ENCODE measurements around the gene RASGRP4.

The RASGRP4 gene

DNA sequence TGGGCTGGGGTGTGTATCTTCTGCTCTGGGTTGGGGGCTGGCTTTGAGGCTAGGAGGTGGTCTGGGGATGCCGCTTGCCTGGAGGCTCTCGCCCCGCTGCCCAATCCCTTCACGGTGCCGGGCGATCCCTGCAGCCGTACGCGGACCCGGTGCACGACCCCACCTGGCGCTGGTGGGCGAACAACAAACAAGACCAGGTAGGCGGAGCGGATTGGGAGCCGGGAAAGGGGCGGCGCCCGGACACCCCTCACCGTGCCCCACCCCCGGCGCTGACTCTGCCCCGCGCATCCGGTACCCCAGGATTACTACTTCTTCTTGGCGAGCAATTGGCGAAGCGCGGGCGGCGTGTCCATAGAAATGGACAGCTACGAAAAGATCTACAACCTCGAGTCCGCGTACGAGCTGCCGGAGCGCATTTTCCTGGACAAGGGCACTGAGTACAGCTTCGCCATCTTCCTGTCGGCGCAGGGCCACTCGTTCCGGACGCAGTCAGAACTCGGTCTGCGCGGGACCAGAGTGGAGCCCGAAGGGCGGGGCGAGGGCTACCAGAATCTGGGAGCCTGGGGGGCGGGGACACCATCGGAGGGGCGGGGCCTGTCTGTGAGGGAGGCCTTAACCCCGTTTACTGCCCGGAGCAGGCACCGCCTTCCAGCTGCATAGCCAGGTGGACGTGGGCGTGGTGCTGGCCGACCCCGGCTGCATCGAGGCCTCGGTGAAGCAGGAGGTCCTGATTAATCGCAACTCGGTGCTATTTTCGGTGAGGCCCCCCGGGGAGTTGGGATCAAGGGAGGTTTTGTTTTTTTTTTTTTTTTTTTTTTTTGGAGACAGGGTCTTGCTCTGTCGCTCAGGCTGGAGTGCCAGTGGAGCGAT, 63.7 kb downstream of the RASGRP4 start (continued):
- TF ChIP-seq MYNN (tag by site-specific recombination; IDR thresholded peaks at IDR 0.05; ENCODE audit: borderline replicate concordance) (0 out of 2 replicates have a peak, but pooled peaks have one; percentile 41), ZNF530 (tag by site-specific recombination; IDR thresholded peaks at IDR 0.05; ENCODE audit: low read depth) (no peak), TCF7L2 (IDR thresholded peaks at IDR 0.05; ENCODE audit: borderline replicate concordance, low read depth, low read length) (no peak), GLIS1 (tag by site-specific recombination; IDR thresholded peaks at IDR 0.05) (peak; percentile 93), ZNF37A (tag by site-specific recombination; IDR thresholded peaks at IDR 0.05) (no peak), ZNF112 (tag by site-specific recombination; IDR thresholded peaks at IDR 0.05) (no peak), ZNF175 (tag by site-specific recombination; IDR thresholded peaks at IDR 0.05) (no peak), ZNF785 (tag by site-specific recombination; IDR thresholded peaks at IDR 0.05) (no peak), SETDB1 (IDR thresholded peaks at IDR 0.05; ENCODE audit: insufficient read length, low read length) (no peak), ZFP69B (tag by site-specific recombination; IDR thresholded peaks at IDR 0.05) (peak; percentile 75), GLI2 (tag by site-specific recombination; IDR thresholded peaks at IDR 0.05; ENCODE audit: borderline replicate concordance, low read depth) (no peak), ZNF221 (tag by site-specific recombination; IDR thresholded peaks at IDR 0.05; ENCODE audit: borderline replicate concordance) (no peak), ZNF701 (tag by site-specific recombination; IDR thresholded peaks at IDR 0.05) (no peak), ZNF174 (tag by site-specific recombination; IDR thresholded peaks at IDR 0.05) (no peak), ZNF48 (tag by site-specific recombination; IDR thresholded peaks at IDR 0.05) (no peak), REPIN1 (tag by site-specific recombination; IDR thresholded peaks at IDR 0.05; ENCODE audit: low read depth) (no peak), ZSCAN30 (tag by site-specific recombination; IDR thresholded peaks at IDR 0.05) (0 out of 2 replicates have a peak, but pooled peaks have one; percentile 28), ZNF654 (tag by site-specific recombination; IDR thresholded peaks at IDR 0.05; ENCODE audit: low read depth) (no peak), ZNF16 (tag by site-specific recombination; IDR thresholded peaks at IDR 0.05; ENCODE audit: low read depth) (no peak), ZNF239 (tag by site-specific recombination; IDR thresholded peaks at IDR 0.05) (no peak), ZNF514 (tag by site-specific recombination; IDR thresholded peaks at IDR 0.05) (no peak), RBAK (tag by site-specific recombination; IDR thresholded peaks at IDR 0.05) (no peak), BCL11B (tag by site-specific recombination; IDR thresholded peaks at IDR 0.05; ENCODE audit: low read depth) (no peak; the same call in 1 of the 2 replicates), ZFP3 (tag by site-specific recombination; IDR thresholded peaks at IDR 0.05; ENCODE audit: low read depth) (no peak)
- TF ChIP-seq, protein P1, sequence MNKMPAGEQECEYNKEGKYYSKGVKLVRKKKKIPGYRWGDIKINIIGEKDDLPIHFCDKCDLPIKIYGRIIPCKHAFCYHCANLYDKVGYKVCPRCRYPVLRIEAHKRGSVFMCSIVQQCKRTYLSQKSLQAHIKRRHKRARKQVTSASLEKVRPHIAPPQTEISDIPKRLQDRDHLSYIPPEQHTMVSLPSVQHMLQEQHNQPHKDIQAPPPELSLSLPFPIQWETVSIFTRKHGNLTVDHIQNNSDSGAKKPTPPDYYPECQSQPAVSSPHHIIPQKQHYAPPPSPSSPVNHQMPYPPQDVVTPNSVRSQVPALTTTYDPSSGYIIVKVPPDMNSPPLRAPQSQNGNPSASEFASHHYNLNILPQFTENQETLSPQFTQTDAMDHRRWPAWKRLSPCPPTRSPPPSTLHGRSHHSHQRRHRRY (tag by site-specific recombination; IDR thresholded peaks at IDR 0.05): no peak
- TF ChIP-seq, protein P2, sequence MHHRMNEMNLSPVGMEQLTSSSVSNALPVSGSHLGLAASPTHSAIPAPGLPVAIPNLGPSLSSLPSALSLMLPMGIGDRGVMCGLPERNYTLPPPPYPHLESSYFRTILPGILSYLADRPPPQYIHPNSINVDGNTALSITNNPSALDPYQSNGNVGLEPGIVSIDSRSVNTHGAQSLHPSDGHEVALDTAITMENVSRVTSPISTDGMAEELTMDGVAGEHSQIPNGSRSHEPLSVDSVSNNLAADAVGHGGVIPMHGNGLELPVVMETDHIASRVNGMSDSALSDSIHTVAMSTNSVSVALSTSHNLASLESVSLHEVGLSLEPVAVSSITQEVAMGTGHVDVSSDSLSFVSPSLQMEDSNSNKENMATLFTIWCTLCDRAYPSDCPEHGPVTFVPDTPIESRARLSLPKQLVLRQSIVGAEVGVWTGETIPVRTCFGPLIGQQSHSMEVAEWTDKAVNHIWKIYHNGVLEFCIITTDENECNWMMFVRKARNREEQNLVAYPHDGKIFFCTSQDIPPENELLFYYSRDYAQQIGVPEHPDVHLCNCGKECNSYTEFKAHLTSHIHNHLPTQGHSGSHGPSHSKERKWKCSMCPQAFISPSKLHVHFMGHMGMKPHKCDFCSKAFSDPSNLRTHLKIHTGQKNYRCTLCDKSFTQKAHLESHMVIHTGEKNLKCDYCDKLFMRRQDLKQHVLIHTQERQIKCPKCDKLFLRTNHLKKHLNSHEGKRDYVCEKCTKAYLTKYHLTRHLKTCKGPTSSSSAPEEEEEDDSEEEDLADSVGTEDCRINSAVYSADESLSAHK (tag by site-specific recombination; IDR thresholded peaks at IDR 0.05): no peak
- TF ChIP-seq, protein P3, sequence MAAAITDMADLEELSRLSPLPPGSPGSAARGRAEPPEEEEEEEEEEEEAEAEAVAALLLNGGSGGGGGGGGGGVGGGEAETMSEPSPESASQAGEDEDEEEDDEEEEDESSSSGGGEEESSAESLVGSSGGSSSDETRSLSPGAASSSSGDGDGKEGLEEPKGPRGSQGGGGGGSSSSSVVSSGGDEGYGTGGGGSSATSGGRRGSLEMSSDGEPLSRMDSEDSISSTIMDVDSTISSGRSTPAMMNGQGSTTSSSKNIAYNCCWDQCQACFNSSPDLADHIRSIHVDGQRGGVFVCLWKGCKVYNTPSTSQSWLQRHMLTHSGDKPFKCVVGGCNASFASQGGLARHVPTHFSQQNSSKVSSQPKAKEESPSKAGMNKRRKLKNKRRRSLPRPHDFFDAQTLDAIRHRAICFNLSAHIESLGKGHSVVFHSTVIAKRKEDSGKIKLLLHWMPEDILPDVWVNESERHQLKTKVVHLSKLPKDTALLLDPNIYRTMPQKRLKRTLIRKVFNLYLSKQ (tag by site-specific recombination; IDR thresholded peaks at IDR 0.05; ENCODE audit: borderline replicate concordance): no peak
- TF ChIP-seq, protein P4, sequence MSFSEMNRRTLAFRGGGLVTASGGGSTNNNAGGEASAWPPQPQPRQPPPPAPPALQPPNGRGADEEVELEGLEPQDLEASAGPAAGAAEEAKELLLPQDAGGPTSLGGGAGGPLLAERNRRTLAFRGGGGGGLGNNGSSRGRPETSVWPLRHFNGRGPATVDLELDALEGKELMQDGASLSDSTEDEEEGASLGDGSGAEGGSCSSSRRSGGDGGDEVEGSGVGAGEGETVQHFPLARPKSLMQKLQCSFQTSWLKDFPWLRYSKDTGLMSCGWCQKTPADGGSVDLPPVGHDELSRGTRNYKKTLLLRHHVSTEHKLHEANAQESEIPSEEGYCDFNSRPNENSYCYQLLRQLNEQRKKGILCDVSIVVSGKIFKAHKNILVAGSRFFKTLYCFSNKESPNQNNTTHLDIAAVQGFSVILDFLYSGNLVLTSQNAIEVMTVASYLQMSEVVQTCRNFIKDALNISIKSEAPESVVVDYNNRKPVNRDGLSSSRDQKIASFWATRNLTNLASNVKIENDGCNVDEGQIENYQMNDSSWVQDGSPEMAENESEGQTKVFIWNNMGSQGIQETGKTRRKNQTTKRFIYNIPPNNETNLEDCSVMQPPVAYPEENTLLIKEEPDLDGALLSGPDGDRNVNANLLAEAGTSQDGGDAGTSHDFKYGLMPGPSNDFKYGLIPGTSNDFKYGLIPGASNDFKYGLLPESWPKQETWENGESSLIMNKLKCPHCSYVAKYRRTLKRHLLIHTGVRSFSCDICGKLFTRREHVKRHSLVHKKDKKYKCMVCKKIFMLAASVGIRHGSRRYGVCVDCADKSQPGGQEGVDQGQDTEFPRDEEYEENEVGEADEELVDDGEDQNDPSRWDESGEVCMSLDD (tag by site-specific recombination; IDR thresholded peaks at IDR 0.05): peak; percentile 98
- TF ChIP-seq, protein P5, sequence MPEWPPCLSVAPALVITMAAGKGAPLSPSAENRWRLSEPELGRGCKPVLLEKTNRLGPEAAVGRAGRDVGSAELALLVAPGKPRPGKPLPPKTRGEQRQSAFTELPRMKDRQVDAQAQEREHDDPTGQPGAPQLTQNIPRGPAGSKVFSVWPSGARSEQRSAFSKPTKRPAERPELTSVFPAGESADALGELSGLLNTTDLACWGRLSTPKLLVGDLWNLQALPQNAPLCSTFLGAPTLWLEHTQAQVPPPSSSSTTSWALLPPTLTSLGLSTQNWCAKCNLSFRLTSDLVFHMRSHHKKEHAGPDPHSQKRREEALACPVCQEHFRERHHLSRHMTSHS (tag by site-specific recombination; IDR thresholded peaks at IDR 0.05): no peak
- TF ChIP-seq, protein P6, sequence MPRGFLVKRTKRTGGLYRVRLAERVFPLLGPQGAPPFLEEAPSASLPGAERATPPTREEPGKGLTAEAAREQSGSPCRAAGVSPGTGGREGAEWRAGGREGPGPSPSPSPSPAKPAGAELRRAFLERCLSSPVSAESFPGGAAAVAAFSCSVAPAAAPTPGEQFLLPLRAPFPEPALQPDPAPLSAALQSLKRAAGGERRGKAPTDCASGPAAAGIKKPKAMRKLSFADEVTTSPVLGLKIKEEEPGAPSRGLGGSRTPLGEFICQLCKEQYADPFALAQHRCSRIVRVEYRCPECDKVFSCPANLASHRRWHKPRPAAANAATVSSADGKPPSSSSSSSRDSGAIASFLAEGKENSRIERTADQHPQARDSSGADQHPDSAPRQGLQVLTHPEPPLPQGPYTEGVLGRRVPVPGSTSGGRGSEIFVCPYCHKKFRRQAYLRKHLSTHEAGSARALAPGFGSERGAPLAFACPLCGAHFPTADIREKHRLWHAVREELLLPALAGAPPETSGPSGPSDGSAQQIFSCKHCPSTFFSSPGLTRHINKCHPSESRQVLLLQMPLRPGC (tag by site-specific recombination; IDR thresholded peaks at IDR 0.05): no peak
